Cardiac muscle cell (in vitro differentiated cells and primary cell): ENCODE data around the gene SIL1. TPM values are rescaled to one million over a fixed set of nuclear protein-coding genes. Genes with fewer than 3 reads are reported as not detected.
A peak's percentile ranks its signal among the peaks of the same experiment; 100 is the strongest.

Experiments
- DNase-seq, 2 donors: peaks; one replicate each; pipeline versions ENCODE4 v3.0.0 to v3.0.0-alpha.2; 2010 to 2017; ENCODE audit warnings: low read depth in 1 of 2, low spot score in 1 of 2
- H3K27ac ChIP-seq: fragments of 200-600 bp; sonication (generic); 2 replicates; pipeline ENCODE4 v1.5.1; 2016
- H3K27me3 ChIP-seq: fragments of 200-600 bp; sonication (generic); 2 replicates; pipeline ENCODE4 v1.6.0; 2016; ENCODE audit warnings: control low read depth
- H3K36me3 ChIP-seq: fragments of 200-600 bp; sonication (generic); 2 replicates; pipeline ENCODE4 v1.5.1; 2016; ENCODE audit warnings: control low read depth
- H3K4me1 ChIP-seq: fragments of 200-600 bp; sonication (generic); 2 replicates; pipeline ENCODE4 v1.8.1; 2017; ENCODE audit warnings: low read depth, mild to moderate bottlenecking, mixed run types
- H3K4me3 ChIP-seq: fragments of 200-600 bp; sonication (generic); 2 replicates; pipeline ENCODE4 v1.5.1; 2016; ENCODE audit warnings: mild to moderate bottlenecking
- H3K9me3 ChIP-seq: fragments of 200-600 bp; sonication (generic); 2 replicates; pipeline ENCODE4 v1.5.1; 2017; ENCODE audit warnings: low read depth, mild to moderate bottlenecking, control low read depth
- polyA plus RNA-seq: library from polyadenylated mRNA; unstranded; fragments of >200 nt; fragmentation: Nextera tagmentation; extraction: Ambion mirVana; gene quantifications from 2 replicates; pipeline ENCODE4 v1.2.1, GENCODE V29; 2016
- total RNA-seq: library from RNA; depleted of rRNA; stranded (reverse); fragments of >200 nt; gene quantifications from 2 replicates; pipeline ENCODE4 v1.2.3, GENCODE V29; 2016
- TF ChIP-seq, protein P1 (sequence below): IDR thresholded peaks from 2 replicates; pipeline ENCODE4 v1.5.1; 2012; ENCODE audit warnings: low read depth, mild to moderate bottlenecking, low read length

The SIL1 gene
- total and polyA plus RNA-seq, 2 experiments from 2014 or later = 40.5 to 49.8 TPM

DNA sequence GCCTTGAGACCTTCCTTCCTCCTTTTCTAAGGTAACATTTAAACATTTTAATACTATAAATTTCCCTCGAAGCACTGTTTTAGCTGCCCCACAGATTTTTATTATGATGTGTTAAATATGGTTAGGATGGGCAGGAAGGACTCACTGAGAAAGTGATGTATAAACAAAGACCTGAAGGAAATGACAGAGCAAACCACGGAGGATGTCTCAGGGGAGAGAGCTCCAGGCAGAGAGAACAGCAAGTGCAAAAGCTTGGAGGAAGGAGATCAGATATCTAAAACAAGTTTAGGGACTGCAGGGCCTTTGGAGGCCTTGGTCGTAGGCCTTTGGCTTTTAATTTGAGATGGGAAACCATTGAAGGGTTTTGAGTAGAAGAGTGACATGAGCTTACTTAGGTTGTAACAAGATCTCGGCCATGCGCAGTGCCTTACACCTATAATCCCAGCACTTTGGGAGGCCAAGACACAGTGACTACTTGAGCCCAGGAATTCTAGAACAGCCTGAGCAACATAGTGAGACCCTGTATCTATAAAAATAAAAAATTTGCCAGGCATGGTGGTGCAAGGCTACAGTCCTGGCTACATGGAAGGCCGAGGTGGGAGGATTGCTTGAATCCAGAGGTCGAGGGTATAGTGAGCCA lies 287.5 kb downstream of the SIL1 start:
- no peak for DNase-seq
- no peaks in the 10 kb centered on the region for H3K9me3 ChIP-seq
- no peak overlapping the region for H3K4me3 ChIP-seq
- H3K36me3 ChIP-seq = peaks cover 7% of the 10 kb centered on the region
- H3K4me1 ChIP-seq = no peaks in the 10 kb centered on the region
- TF ChIP-seq, protein P1, sequence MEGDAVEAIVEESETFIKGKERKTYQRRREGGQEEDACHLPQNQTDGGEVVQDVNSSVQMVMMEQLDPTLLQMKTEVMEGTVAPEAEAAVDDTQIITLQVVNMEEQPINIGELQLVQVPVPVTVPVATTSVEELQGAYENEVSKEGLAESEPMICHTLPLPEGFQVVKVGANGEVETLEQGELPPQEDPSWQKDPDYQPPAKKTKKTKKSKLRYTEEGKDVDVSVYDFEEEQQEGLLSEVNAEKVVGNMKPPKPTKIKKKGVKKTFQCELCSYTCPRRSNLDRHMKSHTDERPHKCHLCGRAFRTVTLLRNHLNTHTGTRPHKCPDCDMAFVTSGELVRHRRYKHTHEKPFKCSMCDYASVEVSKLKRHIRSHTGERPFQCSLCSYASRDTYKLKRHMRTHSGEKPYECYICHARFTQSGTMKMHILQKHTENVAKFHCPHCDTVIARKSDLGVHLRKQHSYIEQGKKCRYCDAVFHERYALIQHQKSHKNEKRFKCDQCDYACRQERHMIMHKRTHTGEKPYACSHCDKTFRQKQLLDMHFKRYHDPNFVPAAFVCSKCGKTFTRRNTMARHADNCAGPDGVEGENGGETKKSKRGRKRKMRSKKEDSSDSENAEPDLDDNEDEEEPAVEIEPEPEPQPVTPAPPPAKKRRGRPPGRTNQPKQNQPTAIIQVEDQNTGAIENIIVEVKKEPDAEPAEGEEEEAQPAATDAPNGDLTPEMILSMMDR = no peak
- H3K27ac ChIP-seq = no peak overlapping the region
- no peaks in the 10 kb centered on the region for H3K27me3 ChIP-seq

DNA sequence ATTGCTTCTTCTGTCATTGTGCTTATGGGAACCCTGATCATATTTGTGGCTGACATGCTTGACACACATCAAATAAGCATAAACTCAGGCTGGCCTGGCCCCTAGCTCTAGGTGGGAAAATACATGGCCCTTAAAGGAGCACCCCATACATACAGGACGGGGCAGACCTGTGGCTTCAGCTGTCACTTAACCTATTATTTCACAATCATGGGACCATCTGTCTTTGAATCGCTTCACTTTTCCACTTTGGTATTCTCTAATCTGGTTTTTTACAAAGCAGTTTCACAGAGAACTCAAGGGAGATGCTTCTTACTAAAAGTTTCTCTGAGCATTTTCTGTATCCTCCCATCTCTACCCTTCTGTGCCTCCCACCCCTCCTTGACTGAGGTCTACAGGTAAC lies 288.4 kb downstream of the SIL1 start:
- Histone ChIP-seq H3K4me1 (no peaks in the 10 kb centered on the region), H3K36me3 (peaks cover 12% of the 10 kb centered on the region), H3K27ac (no peak overlapping the region), H3K27me3 (no peaks in the 10 kb centered on the region), H3K9me3 (no peaks in the 10 kb centered on the region), H3K4me3 (no peak overlapping the region)
- no peak for DNase-seq
- TF ChIP-seq, protein P1 = no peak

DNA sequence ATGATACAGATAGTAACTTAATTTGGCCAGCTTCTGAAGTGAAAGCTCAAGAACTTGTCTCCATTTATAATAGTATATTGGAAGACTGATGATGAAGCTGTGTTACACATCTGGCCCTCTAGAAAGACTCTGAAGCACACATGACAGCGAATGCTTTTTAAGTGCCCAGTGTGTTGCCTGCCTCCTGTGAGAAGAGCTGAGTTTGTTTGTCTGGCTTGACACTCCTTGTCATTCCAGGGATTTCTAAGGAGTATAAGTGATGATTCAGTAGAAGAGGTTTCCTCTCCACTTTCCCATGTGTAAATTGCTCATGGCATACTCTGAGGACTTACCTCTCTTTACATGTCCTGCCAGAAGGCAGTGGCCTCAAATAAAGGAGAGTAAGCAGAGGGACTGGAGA lies 292.6 kb downstream of the SIL1 start:
- peaks cover 18% of the 10 kb centered on the region for H3K36me3 ChIP-seq
- H3K27ac ChIP-seq = no peak overlapping the region

DNA sequence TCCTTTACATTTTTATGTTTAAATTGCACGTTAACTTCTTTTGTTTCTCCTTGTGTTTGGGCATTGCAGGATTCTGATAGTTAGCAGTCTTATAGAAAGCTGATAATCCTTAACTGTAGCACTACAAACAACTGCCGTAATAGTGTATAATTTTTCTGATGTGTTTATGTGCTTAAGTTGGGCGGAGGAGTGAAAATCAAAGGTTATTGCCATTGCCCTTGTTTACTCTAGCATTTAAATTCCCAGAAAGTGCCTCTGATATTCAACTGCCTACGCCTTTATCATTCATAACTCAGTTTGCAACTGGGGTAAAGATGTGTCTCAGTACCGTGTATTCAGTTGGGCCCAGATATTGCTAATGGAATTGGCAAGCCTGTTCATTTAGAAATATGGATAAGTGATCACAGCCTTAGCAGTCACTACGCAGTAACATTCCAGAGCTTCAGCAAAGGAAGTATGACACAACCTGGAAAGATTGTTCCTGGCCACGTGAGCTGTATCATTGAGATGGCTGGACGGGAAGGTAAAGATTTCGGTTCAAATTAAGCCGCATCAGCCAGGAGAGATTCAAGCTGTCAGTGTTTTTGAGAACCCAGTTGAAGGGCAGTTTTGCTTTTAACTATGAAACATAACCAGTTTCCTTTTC lies 294.9 kb downstream of the SIL1 start:
- no peak overlapping the region for H3K27ac ChIP-seq
- peaks cover 26% of the 10 kb centered on the region for H3K36me3 ChIP-seq
- no peaks in the 10 kb centered on the region for H3K4me1 ChIP-seq
- no peak overlapping the region for H3K4me3 ChIP-seq
- DNase-seq = peak in 1 of 2 donors; percentile 62
- H3K27me3 ChIP-seq = no peaks in the 10 kb centered on the region
- no peaks in the 10 kb centered on the region for H3K9me3 ChIP-seq
- TF ChIP-seq, protein P1 = no peak

More for the DNA sequence above, 292.6 kb downstream of the SIL1 start:
- H3K4me1 ChIP-seq = no peaks in the 10 kb centered on the region
- no peaks in the 10 kb centered on the region for H3K9me3 ChIP-seq
- no peak overlapping the region for H3K4me3 ChIP-seq
- H3K27me3 ChIP-seq = no peaks in the 10 kb centered on the region
- no peak for DNase-seq
- TF ChIP-seq, protein P1 = no peak

DNA sequence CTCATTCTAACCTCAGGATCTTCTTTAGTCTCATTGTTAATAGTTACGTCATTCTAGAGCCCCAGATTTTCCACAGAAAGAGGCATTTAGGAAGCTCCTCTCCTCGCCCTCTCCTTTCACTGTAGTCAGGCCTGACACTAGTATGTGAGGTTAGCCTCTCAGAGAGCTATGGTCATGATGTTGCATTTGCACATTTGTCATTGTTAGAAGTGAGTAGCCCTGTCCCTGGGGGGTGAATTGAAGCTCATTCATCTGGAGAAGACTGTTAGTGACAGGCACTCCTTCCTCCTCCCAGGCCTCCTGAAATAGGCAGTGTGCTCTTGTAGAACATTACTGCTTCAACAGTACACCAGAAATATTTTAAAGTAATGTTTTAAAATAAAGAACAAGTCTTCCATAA lies 296.5 kb downstream of the SIL1 start:
- peaks cover 26% of the 10 kb centered on the region for H3K36me3 ChIP-seq

More for the DNA sequence above, 296.5 kb downstream of the SIL1 start:
- Histone ChIP-seq H3K9me3 (no peaks in the 10 kb centered on the region), H3K4me1 (no peaks in the 10 kb centered on the region), H3K27me3 (no peaks in the 10 kb centered on the region), H3K4me3 (no peak overlapping the region), H3K27ac (no peak overlapping the region)
- TF ChIP-seq, protein P1 = no peak
- DNase-seq = no peak
